ENCODE data around the gene IFT74.

GRCh38 chr9:26956860-26957233 is 635 bp downstream of the IFT74 start:
- no peak for TF ChIP-seq POLR2A (IDR thresholded peaks at IDR 0.05; ENCODE audit: low read depth, low read length)
- TF ChIP-seq POLR2AphosphoS5 (IDR thresholded peaks at IDR 0.05; ENCODE audit: low read depth, low read length): no peak

All from GM12892 (cell line).